GM21515 (cell line): ENCODE results near the gene LRGUK.

Experiments used
- ATAC-seq: cut with Tn5 transposase; IDR thresholded peaks from one replicate; pipeline ENCODE4 v1.9.1; 2021; ENCODE audit not compliant: unreplicated experiment

Gene LRGUK

DNA sequence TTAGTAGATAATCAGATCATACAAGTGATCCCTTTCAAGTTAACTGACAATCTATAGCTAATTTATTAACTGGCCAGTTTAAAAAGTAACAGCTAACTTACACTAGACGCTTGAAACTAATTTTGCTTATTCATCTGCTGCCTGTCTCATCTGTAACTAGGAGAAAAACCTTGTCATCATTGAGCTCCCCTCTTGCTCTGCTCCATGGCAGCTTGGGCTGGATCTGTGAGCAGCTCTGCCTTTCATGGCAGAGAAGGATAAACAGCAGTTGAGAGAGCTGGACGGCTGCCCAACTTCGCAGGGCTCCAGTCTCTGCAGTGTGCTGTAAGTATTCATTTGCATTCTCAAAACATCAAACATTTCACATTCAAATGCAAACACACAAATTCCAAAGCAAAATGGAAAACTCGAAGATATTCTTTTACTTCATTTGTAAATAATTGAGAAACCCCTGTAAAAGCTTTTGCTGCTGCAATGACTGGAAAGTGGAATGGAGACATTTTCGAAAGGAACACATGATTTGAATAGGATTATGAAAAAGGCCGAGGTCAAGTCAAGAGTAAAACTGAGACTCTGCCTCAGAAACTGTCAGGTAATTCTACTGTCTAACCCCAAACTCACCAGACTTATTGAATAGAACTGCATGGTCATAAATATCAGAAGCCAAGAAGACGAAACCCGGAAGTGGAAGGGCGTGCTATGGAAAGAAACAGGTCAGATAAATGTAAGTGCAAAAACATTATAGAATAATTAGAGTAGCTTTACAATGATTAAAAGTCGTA is 172.0 kb downstream of the LRGUK start:
- ATAC-seq, result no peak

DNA sequence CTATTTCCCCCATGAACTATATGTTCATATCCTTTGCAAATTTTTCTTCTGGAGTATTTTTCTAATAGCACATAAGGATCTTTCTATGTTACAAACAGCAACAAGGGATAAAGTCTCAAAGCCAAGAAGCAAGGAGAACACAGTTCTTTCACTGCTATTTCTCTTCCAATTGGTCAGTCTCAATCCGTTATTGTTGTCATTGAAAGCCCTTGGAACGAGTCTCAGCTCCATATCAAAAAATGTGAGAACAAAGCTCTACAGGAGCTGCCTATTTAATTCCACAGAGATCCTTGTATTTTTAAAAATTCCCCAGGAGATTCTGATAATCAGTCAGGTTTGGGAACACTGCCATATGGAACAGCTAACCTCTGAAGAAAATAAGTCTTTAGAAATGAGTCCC is 173.8 kb downstream of the LRGUK start:
- ATAC-seq, result no peak

DNA sequence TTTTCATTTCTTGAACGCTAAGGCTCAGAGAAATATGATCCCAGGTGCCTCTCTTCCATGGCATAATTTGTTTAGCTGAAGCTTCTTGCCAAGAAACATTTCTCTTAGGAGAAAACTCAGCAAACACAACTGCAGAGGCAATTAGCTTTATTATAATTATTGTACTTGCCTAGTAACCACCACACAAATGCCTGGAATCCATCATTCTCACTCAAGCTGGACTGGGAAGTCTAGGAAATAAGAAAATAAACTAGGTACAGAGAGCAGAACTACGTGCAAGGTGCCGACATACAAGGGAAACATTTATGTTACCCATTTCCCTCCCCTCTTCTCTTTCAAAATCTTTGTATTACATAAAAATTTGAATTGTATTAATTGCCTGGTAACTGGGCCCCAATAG is 174.5 kb downstream of the LRGUK start:
- no peak for ATAC-seq

DNA sequence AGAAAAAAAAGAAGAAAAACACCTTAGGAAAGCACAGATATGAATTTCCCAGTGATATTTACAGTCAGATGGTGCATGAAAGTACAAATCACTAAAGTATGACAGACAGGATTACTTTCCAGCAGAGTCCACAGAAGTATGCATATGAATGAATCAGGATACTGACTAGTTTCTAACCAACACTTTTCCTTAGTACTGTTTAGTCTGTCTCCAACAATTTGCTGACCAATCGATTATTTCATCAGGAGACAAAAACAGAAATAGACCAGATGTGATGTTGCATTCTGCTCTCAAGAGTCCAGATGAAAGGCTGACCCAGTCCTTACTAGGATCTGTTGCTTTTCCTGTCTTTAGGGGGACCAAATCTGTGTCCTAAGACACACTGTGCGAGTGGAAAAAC is 175.0 kb downstream of the LRGUK start:
- no peak for ATAC-seq

DNA sequence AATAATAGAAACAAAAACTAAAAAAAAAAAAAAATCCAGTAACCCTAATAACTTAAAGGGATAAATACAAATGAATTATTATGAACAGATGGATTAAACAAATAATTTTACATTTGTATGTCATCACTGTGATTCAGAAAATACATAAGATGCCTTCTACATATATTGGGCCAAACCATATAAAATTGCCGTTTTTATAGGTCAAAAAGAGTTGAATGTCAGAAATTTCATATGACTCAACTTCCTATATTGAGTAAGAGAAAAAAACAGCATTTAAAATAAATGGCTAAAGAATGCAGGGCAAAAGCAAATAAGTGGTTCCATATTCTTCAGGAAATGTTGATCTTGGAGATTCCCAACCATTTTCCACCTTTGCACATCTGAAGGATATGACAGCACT is 180.2 kb downstream of the LRGUK start:
- ATAC-seq, result no peak

DNA sequence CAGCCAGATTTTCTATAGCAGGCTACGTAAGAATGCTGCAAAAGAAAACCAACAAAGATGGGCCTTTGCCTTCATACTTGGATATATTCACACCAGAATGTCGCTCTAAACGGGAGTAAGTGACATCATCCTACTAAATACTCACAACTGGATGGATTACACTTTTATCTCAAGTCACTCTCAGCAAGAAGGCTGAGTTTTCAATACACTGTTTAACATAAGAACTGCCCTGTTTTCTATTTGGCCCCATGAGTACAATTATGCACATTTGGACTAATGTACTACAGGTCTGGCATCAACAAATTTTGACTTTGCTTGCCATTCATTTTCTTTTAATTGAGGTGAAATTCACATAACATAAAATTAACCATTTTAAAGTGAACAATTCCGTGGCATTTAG is 181.4 kb downstream of the LRGUK start:
- no peak for ATAC-seq

DNA sequence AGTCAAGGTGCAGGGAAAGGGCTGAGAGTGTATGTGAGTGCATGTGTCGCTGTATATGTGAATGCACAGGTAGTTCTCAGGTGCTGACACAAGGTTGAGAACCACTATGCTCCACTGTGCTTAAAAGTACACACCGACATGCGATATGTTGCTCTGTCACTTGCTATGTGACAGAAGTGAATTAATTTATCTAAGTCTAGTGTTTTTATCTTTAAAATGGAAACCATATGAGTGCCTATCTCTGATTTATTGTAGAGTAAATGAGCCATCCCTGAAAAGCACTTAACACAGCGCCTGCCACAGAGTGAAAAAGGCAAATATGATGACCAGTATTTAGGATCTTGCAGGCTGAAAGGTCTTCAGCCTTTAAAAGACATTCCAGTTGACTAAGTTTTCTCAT is 184.7 kb downstream of the LRGUK start:
- no peak for ATAC-seq

DNA sequence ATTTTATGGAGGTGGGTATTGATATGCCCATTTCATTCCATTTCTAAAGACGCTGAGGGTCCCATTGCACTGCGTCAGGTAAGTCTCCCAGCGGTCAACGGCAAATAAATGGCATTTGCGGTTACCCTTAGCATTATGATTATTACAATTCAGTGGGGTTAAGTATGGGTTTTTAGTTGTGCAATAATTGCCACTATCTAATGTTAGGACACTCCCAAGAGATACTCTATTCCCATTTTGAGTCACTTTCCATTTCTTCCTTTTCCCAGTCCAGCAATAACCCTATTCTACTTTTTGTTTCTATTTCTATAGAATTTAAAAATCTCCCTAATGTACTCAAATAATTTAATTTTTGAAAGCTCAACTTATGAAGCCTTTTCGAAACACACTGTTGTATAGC is 185.6 kb downstream of the LRGUK start:
- no peak for ATAC-seq

DNA sequence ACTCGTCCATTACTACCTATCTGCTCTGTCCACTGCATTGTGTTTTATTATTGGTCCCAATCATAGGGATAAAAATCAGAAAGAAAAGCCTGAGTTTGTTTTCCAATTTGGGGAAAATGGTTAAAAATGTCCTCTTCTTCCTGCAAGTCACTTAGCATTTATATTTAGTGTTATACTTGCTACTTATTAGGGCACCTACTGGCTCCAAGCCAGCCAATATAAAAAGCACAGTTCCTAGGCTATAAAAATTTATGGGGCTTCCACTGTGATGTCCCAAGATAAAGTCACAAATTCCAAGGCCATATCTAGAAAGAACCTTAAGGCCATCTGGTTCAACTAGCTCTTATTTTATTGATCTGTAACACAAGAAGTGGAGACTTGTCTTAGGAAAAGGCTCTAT is 186.4 kb downstream of the LRGUK start:
- no peak for ATAC-seq
